Duodenal mucosa (tissue), 2 donors: Measurements from ENCODE around the gene MACF1.
"Not testable (repeated sequence)": the region's sequence is repeated elsewhere in the genome, so short reads cannot be mapped to it uniquely, and the experiment has no call there.

Source experiments
- H3K27ac ChIP-seq: one replicate; pipeline ENCODE4 v1.7.0; 2013; ENCODE audit warnings: low read depth, low read length
- H3K27me3 ChIP-seq, 2 donors: one replicate each; pipeline ENCODE4 v1.7.0; 2013; ENCODE audit warnings: low read length in 2 of 2, control low read depth in 1 of 2; ENCODE audit not compliant: insufficient read depth in 2 of 2, control insufficient read depth in 1 of 2
- H3K36me3 ChIP-seq, 2 donors: one replicate each; pipeline ENCODE4 v1.7.0; 2013; ENCODE audit warnings: low read length in 2 of 2, control low read depth in 1 of 2; ENCODE audit not compliant: insufficient read depth in 2 of 2, control insufficient read depth in 1 of 2
- H3K4me1 ChIP-seq, 2 donors: one replicate each; pipeline ENCODE4 v1.7.0; 2013; ENCODE audit warnings: low read length in 2 of 2, control low read depth in 1 of 2; ENCODE audit not compliant: insufficient read depth in 2 of 2, control insufficient read depth in 1 of 2
- H3K4me3 ChIP-seq, 2 donors: one replicate each; pipeline ENCODE4 v1.7.0; 2013; ENCODE audit warnings: low read length in 2 of 2, low read depth in 1 of 2
- H3K9ac ChIP-seq, 2 donors: one replicate each; pipeline ENCODE4 v1.7.0; 2013; ENCODE audit warnings: low read length in 2 of 2, low read depth in 1 of 2
- H3K9me3 ChIP-seq, 2 donors: one replicate each; pipeline ENCODE4 v1.7.0; 2013; ENCODE audit warnings: low read length in 2 of 2, control low read depth in 1 of 2; ENCODE audit not compliant: control insufficient read depth in 1 of 2

MACF1 gene

GRCh38 chr1:39492118-39493042, 287.9 kb downstream of the MACF1 start:
- H3K27me3 ChIP-seq, H3K9ac ChIP-seq, H3K4me3 ChIP-seq, H3K9me3 ChIP-seq, H3K4me1 ChIP-seq, H3K36me3 ChIP-seq, H3K27ac ChIP-seq: not testable (repeated sequence)

- not testable (repeated sequence) for H3K27ac ChIP-seq, H3K4me3 ChIP-seq, H3K4me1 ChIP-seq, H3K9me3 ChIP-seq, H3K9ac ChIP-seq, H3K27me3 ChIP-seq, H3K36me3 ChIP-seq
These were observed 288.7 kb downstream of the MACF1 start for GRCh38 chr1:39493043-39493810.

GRCh38 chr1:39494671-39495410, 290.3 kb downstream of the MACF1 start:
- no peaks in the 10 kb centered on the region for H3K36me3 ChIP-seq

GRCh38 chr1:39496520-39496919, 292.0 kb downstream of the MACF1 start:
- not testable (repeated sequence) for H3K4me3 ChIP-seq, H3K4me1 ChIP-seq, H3K27ac ChIP-seq, H3K27me3 ChIP-seq, H3K9ac ChIP-seq, H3K9me3 ChIP-seq, H3K36me3 ChIP-seq

More at GRCh38 chr1:39494671-39495410, 290.3 kb downstream of the MACF1 start:
- Histone ChIP-seq H3K9me3 (no peaks in the 10 kb centered on the region), H3K9ac (no peak overlapping the region), H3K27me3 (peaks cover 6 to 8% of the 10 kb centered on the region in 2 donors), H3K27ac (no peak overlapping the region), H3K4me1 (no peaks in the 10 kb centered on the region), H3K4me3 (no peak overlapping the region)

GRCh38 chr1:39497585-39497984, 293.1 kb downstream of the MACF1 start:
- H3K27me3 ChIP-seq = peaks cover 5 to 8% of the 10 kb centered on the region in 2 donors
- no peaks in the 10 kb centered on the region for H3K4me1 ChIP-seq
- H3K9me3 ChIP-seq = no peaks in the 10 kb centered on the region
- H3K9ac ChIP-seq = no peak overlapping the region
- H3K36me3 ChIP-seq = no peaks in the 10 kb centered on the region
- no peak overlapping the region for H3K4me3 ChIP-seq
- H3K27ac ChIP-seq = no peak overlapping the region

- not testable (repeated sequence) for H3K9me3 ChIP-seq, H3K27me3 ChIP-seq, H3K4me3 ChIP-seq, H3K36me3 ChIP-seq, H3K4me1 ChIP-seq, H3K27ac ChIP-seq, H3K9ac ChIP-seq
These were observed 293.7 kb downstream of the MACF1 start for GRCh38 chr1:39498096-39498710.

GRCh38 chr1:39498821-39499220, 294.3 kb downstream of the MACF1 start:
- H3K27me3 ChIP-seq, H3K4me3 ChIP-seq, H3K36me3 ChIP-seq, H3K9ac ChIP-seq, H3K9me3 ChIP-seq, H3K27ac ChIP-seq, H3K4me1 ChIP-seq: not testable (repeated sequence)

- H3K4me3 ChIP-seq = no peak overlapping the region
- no peaks in the 10 kb centered on the region for H3K36me3 ChIP-seq
- H3K27ac ChIP-seq = no peak overlapping the region
- H3K9me3 ChIP-seq = no peaks in the 10 kb centered on the region
- H3K9ac ChIP-seq = no peak overlapping the region
- H3K27me3 ChIP-seq = no peaks in the 10 kb centered on the region
- no peaks in the 10 kb centered on the region for H3K4me1 ChIP-seq
These were observed 295.2 kb downstream of the MACF1 start for GRCh38 chr1:39499668-39500067.

GRCh38 chr1:39500862-39501389, 296.4 kb downstream of the MACF1 start:
- H3K4me1 ChIP-seq = no peaks in the 10 kb centered on the region
- no peak overlapping the region for H3K27ac ChIP-seq

More at GRCh38 chr1:39500862-39501389, 296.4 kb downstream of the MACF1 start:
- H3K4me3 ChIP-seq = no peak overlapping the region
- no peaks in the 10 kb centered on the region for H3K27me3 ChIP-seq
- no peak overlapping the region for H3K9ac ChIP-seq
- no peaks in the 10 kb centered on the region for H3K9me3 ChIP-seq
- H3K36me3 ChIP-seq = no peaks in the 10 kb centered on the region
